Neural progenitor cell (in vitro differentiated cells): ENCODE results near the gene NUP50. TPM values are rescaled to one million over a fixed set of nuclear protein-coding genes. Genes with fewer than 3 reads are reported as not detected.

Experiments
- DNase-seq: peaks from one replicate; pipeline ENCODE4 v3.0.0-alpha.2; 2016; ENCODE audit warnings: low spot score
- H2AFZ ChIP-seq: fragments of 200-600 bp; sonication (generic); replicated peaks from 2 replicates; pipeline ENCODE4 v1.6.1; 2016; ENCODE audit warnings: antibody characterized with exemption
- H3F3A ChIP-seq: fragments of 200-600 bp; sonication (generic); 2 replicates; pipeline ENCODE4 v1.6.1; 2016; ENCODE audit warnings: antibody characterized with exemption, low read depth
- H3K27ac ChIP-seq: fragments of 200-600 bp; sonication (generic); 2 replicates; pipeline ENCODE4 v1.5.1; 2016; ENCODE audit warnings: mild to moderate bottlenecking
- H3K27me3 ChIP-seq: fragments of 200-600 bp; sonication (generic); 2 replicates; pipeline ENCODE4 v1.6.1; 2016; ENCODE audit warnings: mild to moderate bottlenecking, moderate library complexity
- H3K36me3 ChIP-seq: fragments of 200-600 bp; sonication (generic); 2 replicates; pipeline ENCODE4 v1.5.1; 2016
- H3K4me1 ChIP-seq: fragments of 200-600 bp; sonication (generic); 2 replicates; pipeline ENCODE4 v1.6.1; 2016; ENCODE audit warnings: mixed run types
- H3K4me2 ChIP-seq: fragments of 200-600 bp; sonication (generic); 2 replicates; pipeline ENCODE4 v1.6.1; 2016
- H3K4me3 ChIP-seq: fragments of 200-600 bp; sonication (generic); 2 replicates; pipeline ENCODE4 v1.5.1; 2016
- H3K79me2 ChIP-seq: fragments of 200-600 bp; sonication (generic); 2 replicates; pipeline ENCODE4 v1.6.1; 2016; ENCODE audit warnings: low read depth
- H3K9ac ChIP-seq: fragments of 200-600 bp; sonication (generic); 2 replicates; pipeline ENCODE4 v1.6.1; 2016
- H3K9me3 ChIP-seq: fragments of 200-600 bp; sonication (generic); 2 replicates; pipeline ENCODE4 v1.5.1; 2016; ENCODE audit warnings: low read depth
- H4K20me1 ChIP-seq: fragments of 200-600 bp; sonication (generic); 2 replicates; pipeline ENCODE4 v1.6.1; 2016; ENCODE audit warnings: low read depth
- H3K27ac Mint-ChIP-seq: 3 replicates; pipeline ENCODE4 v1.8.0; 2021; ENCODE audit warnings: mixed read lengths
- H3K27me3 Mint-ChIP-seq: 2 replicates; pipeline ENCODE4 v1.8.0; 2022; ENCODE audit warnings: low read depth, mild to moderate bottlenecking, inconsistent platforms, moderate library complexity, mixed read lengths; ENCODE audit not compliant: insufficient read depth
- H3K36me3 Mint-ChIP-seq: 3 replicates; pipeline ENCODE4 v1.8.0; 2021; ENCODE audit warnings: mixed read lengths
- H3K4me1 Mint-ChIP-seq: 3 replicates; pipeline ENCODE4 v1.8.0; 2021; ENCODE audit warnings: mixed read lengths
- H3K4me3 Mint-ChIP-seq: 3 replicates; pipeline ENCODE4 v1.8.0; 2021; ENCODE audit warnings: mild to moderate bottlenecking, moderate library complexity, mixed read lengths
- H3K9me3 Mint-ChIP-seq: 3 replicates; pipeline ENCODE4 v1.8.0; 2020; ENCODE audit warnings: mixed read lengths
- CTCF ChIP-seq: fragments of 200-600 bp; sonication (generic); IDR thresholded peaks from 2 replicates; pipeline ENCODE4 v1.5.1; 2017; ENCODE audit warnings: antibody characterized with exemption, mild to moderate bottlenecking
- EZH2 ChIP-seq: fragments of 200-600 bp; sonication (generic); IDR thresholded peaks from 2 replicates; pipeline ENCODE4 v1.6.1; 2017; ENCODE audit warnings: antibody characterized with exemption, mild to moderate bottlenecking, moderate library complexity
- EZH2phosphoT487 ChIP-seq: fragments of 200-600 bp; sonication (generic); IDR thresholded peaks from 2 replicates; pipeline ENCODE4 v1.6.1; 2017; ENCODE audit warnings: antibody characterized with exemption
- total RNA-seq: library from RNA; depleted of rRNA; stranded (reverse); fragments of >200 nt; gene quantifications from 2 replicates; pipeline ENCODE4 v1.2.3, GENCODE V29; 2015; ENCODE audit warnings: low replicate concordance

The NUP50 gene
- total RNA-seq, 1 donor from 2014 or later, result 96.8 TPM

- no peak overlapping the region for H2AFZ ChIP-seq
- no peak overlapping the region for H3K4me3 ChIP-seq
- H3K4me1 ChIP-seq, result peaks cover 13% of the 10 kb centered on the region
- Mint-ChIP-seq H3K4me3 (no peak overlapping the region), H3K27me3 (peaks cover 8% of the 10 kb centered on the region), H3K4me1 (peaks cover 45% of the 10 kb centered on the region), H3K36me3 (no peaks in the 10 kb centered on the region), H3K27ac (peak overlapping the region; percentile 59), H3K9me3 (no peaks in the 10 kb centered on the region)
- H3K27me3 ChIP-seq, result peaks cover 5% of the 10 kb centered on the region
- TF ChIP-seq EZH2phosphoT487 (no peak), EZH2 (no peak), CTCF (no peak)
- H3F3A ChIP-seq, result peaks cover 10% of the 10 kb centered on the region
- H3K9me3 ChIP-seq, result no peaks in the 10 kb centered on the region
- peaks cover 46% of the 10 kb centered on the region for H4K20me1 ChIP-seq
- H3K4me2 ChIP-seq, result no peak overlapping the region
- H3K9ac ChIP-seq, result no peak overlapping the region
- no peaks in the 10 kb centered on the region for H3K36me3 ChIP-seq
- no peaks in the 10 kb centered on the region for H3K79me2 ChIP-seq
- no peak overlapping the region for H3K27ac ChIP-seq
- no peak for DNase-seq
Measured at GRCh38 chr22:45207981-45208664, 44.4 kb downstream of the NUP50 start.

- H3K9ac ChIP-seq, result no peak overlapping the region
- Mint-ChIP-seq H3K4me1 (peaks cover 50% of the 10 kb centered on the region), H3K36me3 (no peaks in the 10 kb centered on the region)
Measured at GRCh38 chr22:45208696-45208992, 44.9 kb downstream of the NUP50 start.

DNA sequence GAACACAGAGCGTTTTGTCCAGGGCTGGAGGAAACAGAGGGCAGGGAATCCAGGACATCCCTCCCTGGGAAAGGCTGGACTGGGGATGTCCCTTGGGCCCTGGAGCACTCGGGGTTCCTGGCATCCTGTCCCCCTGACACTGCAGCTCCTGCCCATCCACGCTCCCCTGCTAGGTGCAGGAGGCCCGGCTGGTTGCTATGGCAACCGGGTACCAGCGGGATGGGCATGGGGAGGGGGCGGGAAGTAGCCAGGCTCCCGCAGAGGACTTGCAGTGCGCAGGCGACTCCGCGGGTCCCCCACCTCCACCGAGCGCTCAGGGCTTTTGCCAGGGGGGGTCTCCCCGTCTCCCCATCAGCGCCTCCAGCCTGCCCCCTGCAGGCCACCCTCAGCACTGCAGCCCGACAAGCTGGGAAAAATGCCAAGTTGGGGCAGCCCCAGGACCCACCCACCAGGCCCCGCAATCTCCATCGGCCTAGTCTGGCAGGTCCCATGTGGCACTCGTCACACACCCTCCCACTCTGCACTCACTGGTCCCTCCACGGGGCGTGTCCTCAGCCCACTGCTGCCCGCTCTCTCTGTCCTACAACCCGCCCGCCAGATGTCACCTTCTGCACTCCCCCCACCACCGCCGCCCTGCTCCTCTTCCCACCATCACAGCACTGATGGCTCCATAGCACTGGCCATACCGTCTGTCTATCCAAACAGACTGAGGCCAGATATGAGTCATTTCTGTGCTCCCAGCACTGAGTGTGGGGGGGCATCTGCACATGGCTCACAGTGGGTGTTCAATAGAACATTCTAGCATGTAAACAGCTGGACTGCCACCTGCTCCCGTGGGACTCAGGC is 45.5 kb downstream of the NUP50 start:
- H3K4me1 Mint-ChIP-seq, result peaks cover 50% of the 10 kb centered on the region

More at GRCh38 chr22:45208696-45208992, 44.9 kb downstream of the NUP50 start:
- Histone ChIP-seq H3K36me3 (no peaks in the 10 kb centered on the region), H3K4me1 (peaks cover 15% of the 10 kb centered on the region), H3K79me2 (no peaks in the 10 kb centered on the region), H3K9me3 (no peaks in the 10 kb centered on the region), H3K27ac (no peak overlapping the region), H2AFZ (no peak overlapping the region), H4K20me1 (peaks cover 51% of the 10 kb centered on the region), H3K4me3 (no peak overlapping the region), H3F3A (peaks cover 10% of the 10 kb centered on the region), H3K4me2 (no peak overlapping the region), H3K27me3 (peaks cover 5% of the 10 kb centered on the region)
- Mint-ChIP-seq H3K27me3 (peaks cover 8% of the 10 kb centered on the region), H3K9me3 (no peaks in the 10 kb centered on the region), H3K27ac (no peak overlapping the region), H3K4me3 (no peak overlapping the region)
- no peak for TF ChIP-seq CTCF
- no peak for TF ChIP-seq EZH2
- DNase-seq, result no peak

More for the DNA sequence above, 45.5 kb downstream of the NUP50 start:
- H3K4me3 ChIP-seq, result no peak overlapping the region
- H4K20me1 ChIP-seq, result peaks cover 56% of the 10 kb centered on the region
- Mint-ChIP-seq H3K27me3 (peaks cover 8% of the 10 kb centered on the region), H3K9me3 (no peaks in the 10 kb centered on the region), H3K36me3 (no peaks in the 10 kb centered on the region), H3K27ac (no peak overlapping the region), H3K4me3 (peak overlapping the region; percentile 66)
- H3F3A ChIP-seq, result peaks cover 11% of the 10 kb centered on the region
- H3K4me2 ChIP-seq, result no peak overlapping the region
- H3K9ac ChIP-seq, result no peak overlapping the region
- peak; percentile 85 for DNase-seq
- peaks cover 15% of the 10 kb centered on the region for H3K4me1 ChIP-seq
- peaks cover 5% of the 10 kb centered on the region for H3K27me3 ChIP-seq
- no peak for TF ChIP-seq EZH2phosphoT487
- TF ChIP-seq CTCF, result peak; percentile 89
- no peak overlapping the region for H2AFZ ChIP-seq
- H3K79me2 ChIP-seq, result no peaks in the 10 kb centered on the region
- H3K27ac ChIP-seq, result no peak overlapping the region
- no peaks in the 10 kb centered on the region for H3K9me3 ChIP-seq
- H3K36me3 ChIP-seq, result no peaks in the 10 kb centered on the region
